ENCODE data around the gene GHR.

GHR gene

GRCh38 chr5:42612750-42613366, 189.6 kb downstream of the GHR start:
- DNase-seq = no peak

- no peak for DNase-seq
These were observed 191.3 kb downstream of the GHR start for GRCh38 chr5:42614509-42614908.

GRCh38 chr5:42620579-42621216, 197.5 kb downstream of the GHR start:
- DNase-seq = no peak

GRCh38 chr5:42621242-42621641, 198.0 kb downstream of the GHR start:
- no peak for DNase-seq

- DNase-seq = no peak
These were observed 198.4 kb downstream of the GHR start for GRCh38 chr5:42621662-42622061.

GRCh38 chr5:42624912-42625311, 201.7 kb downstream of the GHR start:
- DNase-seq = no peak

- DNase-seq = no peak
These were observed 203.2 kb downstream of the GHR start for GRCh38 chr5:42626462-42626861.

- no peak for DNase-seq
These were observed 205.6 kb downstream of the GHR start for GRCh38 chr5:42628821-42629220.

GRCh38 chr5:42629284-42629683, 206.0 kb downstream of the GHR start:
- no peak for DNase-seq

- DNase-seq = no peak
These were observed 208.0 kb downstream of the GHR start for GRCh38 chr5:42631241-42631640.

GRCh38 chr5:42632354-42632900, 209.2 kb downstream of the GHR start:
- no peak for DNase-seq

- DNase-seq = no peak
These were observed 211.3 kb downstream of the GHR start for GRCh38 chr5:42634575-42634974.

- DNase-seq = no peak
These were observed 213.2 kb downstream of the GHR start for GRCh38 chr5:42636425-42636824.

- no peak for DNase-seq
These were observed 213.7 kb downstream of the GHR start for GRCh38 chr5:42636946-42637345.

- no peak for DNase-seq
These were observed 215.7 kb downstream of the GHR start for GRCh38 chr5:42638972-42639371.

- DNase-seq = no peak
These were observed 217.6 kb downstream of the GHR start for GRCh38 chr5:42640835-42641234.

- DNase-seq = no peak
These were observed 218.2 kb downstream of the GHR start for GRCh38 chr5:42641336-42642005.

- no peak for DNase-seq
These were observed 218.8 kb downstream of the GHR start for GRCh38 chr5:42642006-42642405.

- no peak for DNase-seq
These were observed 220.1 kb downstream of the GHR start for GRCh38 chr5:42643360-42643759.

GRCh38 chr5:42645138-42645537, 221.9 kb downstream of the GHR start:
- DNase-seq = no peak

GRCh38 chr5:42648036-42648435, 224.8 kb downstream of the GHR start:
- DNase-seq = no peak

GRCh38 chr5:42648915-42649314, 225.7 kb downstream of the GHR start:
- no peak for DNase-seq

GRCh38 chr5:42650084-42650483, 226.8 kb downstream of the GHR start:
- no peak for DNase-seq

- no peak for DNase-seq
These were observed 230.5 kb downstream of the GHR start for GRCh38 chr5:42653705-42654104.
